Astrocyte of the spinal cord (primary cell): ENCODE results near the gene TCP10L.

Experiments
- DNase-seq: peaks from one replicate; pipeline ENCODE4 v3.0.0; 2011; ENCODE audit warnings: low read depth, low spot score
- H3K4me3 ChIP-seq: 2 replicates; pipeline ENCODE4 v1.5.1; 2011; ENCODE audit warnings: low read depth, mild to moderate bottlenecking, low read length, moderate library complexity
- CTCF ChIP-seq: IDR thresholded peaks from 2 replicates; pipeline ENCODE4 v1.5.1; 2012; ENCODE audit warnings: low read depth, mild to moderate bottlenecking, low read length, inconsistent platforms
- in situ Hi-C: cut with HindIII; loops from 2 replicates; pipeline ENCODE4 v1.10.0; 2017; ENCODE audit warnings: low sequenced_read_pairs

TCP10L gene

GRCh38 chr21:32578107-32578691 is 7.1 kb downstream of the TCP10L start:
- DNase-seq = no peak
- H3K4me3 ChIP-seq = no peak overlapping the region
- in situ Hi-C loops = no loop called here
- peak; percentile 57 for TF ChIP-seq CTCF

DNA sequence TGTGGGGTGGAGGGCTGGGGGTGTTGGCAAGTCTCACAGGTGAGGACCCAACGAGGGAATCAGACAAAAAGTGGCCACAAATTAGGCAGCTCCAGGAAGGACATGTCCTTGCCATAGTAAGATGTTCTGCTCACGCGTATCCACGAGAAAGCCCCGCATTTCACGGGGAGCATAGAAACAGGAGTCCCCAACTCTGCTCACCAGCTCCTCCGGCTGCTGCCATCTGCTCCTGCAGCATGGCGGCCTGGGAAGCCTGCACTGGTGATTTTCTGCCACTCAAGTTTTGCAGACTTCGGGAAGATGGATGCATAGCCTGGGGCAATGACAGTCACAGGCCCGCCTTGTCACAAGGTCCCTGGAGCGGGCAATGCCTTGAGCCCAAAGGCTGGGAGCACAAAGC is 9.3 kb downstream of the TCP10L start:
- TF ChIP-seq CTCF = no peak
- H3K4me3 ChIP-seq = no peak overlapping the region
- DNase-seq = no peak
- in situ Hi-C loops = no loop called here

DNA sequence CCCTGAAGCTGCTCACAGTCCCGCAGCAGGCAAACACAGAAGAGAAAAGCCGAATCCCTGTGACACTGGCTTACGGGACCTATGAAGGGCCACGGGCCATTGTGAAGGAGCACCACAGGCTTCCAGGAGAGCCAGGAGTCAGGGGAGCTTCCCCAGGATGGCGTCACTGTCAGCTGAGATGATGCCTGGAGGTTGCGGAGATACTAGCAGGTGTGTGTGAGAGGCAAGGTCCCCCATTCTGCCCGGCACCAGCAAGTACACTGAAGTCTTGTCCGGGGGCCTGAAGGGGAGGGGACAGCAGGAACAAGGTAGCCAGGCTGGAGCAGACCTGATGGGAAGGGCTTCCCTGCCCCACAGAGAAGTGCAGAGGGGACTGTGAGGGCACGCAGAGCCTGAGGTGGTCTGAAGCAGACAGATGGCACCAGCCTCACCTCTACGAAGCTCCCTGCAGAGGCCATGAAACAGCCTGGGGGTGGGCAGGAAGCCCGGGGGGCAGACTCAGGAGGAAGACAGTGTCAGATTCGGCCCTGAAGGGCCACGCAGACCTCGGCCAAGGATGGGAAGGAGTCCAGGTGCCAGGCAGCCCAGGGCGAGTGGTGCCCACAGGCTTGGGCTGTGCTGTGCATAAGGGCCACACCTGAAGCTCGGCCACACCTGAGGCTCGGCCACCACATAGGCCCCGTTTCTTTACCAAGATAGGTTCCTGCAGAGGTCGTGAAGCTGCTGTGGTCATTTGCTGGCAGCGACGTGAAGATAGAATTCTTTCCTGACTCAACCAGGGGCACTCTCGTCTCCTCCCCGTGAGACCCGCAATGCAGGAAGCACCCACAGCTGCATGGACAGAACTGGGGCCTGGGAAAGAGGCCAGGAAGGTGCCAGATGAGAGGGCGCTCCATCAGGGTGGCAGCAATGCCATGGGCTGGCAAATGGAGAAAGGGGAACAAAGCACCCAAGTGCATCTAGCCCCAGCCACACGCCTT is 10.1 kb downstream of the TCP10L start:
- TF ChIP-seq CTCF = no peak
- no peak for DNase-seq
- in situ Hi-C loops = no loop called here
- no peak overlapping the region for H3K4me3 ChIP-seq

DNA sequence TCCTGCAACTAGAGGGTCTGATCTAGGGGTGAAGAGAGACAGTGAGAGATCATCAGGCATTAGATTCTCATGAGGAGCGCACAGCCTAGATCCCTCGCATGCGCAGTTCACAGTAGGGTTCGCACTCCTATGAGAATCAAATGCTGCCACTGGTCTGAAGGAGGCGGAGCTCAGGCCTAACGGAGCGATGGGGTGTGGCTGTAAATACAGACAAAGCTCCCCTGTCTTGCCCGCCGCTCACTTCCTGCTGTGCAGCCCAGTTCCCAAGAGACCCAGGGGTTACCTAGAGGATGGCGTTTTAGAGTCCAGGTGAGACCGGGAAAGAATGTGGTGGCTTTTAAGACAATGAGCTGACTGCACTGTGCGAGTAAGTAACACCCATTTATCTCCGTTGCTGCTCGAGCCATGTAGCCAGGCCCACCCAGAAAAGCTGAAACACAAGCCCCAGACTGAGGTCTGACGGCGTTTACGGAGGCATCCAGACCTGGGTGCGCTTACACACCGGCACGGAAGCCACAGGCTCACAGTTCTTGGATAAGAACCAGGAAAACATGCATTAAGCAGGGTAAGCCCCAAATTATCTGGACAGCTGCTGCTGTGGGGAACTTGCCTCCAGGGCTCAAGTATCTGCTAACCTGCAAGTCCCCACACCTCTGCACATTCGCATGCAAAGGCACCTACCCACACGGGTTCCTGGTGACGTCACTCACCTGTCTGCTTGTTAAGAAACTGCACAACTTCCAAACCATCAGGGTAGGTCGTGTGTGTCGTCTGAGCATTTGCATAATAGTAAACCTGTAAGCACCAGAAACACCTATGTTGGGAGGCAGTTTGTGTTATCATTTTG is 12.5 kb downstream of the TCP10L start:
- H3K4me3 ChIP-seq = no peak overlapping the region
- in situ Hi-C loops = no loop called here
- TF ChIP-seq CTCF = no peak
- DNase-seq = no peak

DNA sequence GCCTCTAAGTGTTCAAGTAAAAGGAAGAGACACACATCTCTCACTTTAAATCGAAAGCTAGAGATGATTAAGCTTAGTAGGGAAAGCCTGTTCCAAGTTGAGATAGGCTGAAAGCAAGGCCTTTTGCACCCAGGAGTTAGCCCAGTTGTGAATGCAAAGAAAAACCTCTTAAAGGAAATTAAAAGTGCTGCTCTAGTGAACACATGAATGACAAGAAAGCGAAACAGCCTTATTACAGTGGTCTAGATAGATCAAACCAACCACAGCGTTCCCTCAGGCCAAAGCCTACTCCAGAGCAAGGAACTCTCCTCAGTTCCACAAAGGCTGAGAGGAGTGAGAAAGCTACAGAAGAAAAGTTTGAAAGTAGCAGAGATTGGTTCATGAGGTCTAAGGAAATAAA is 14.9 kb downstream of the TCP10L start:
- no peak for TF ChIP-seq CTCF
- DNase-seq = no peak
- H3K4me3 ChIP-seq = no peak overlapping the region
- in situ Hi-C loops = no loop called here
